ENCODE measurements around the gene GAS1.
A peak's percentile ranks its signal among the peaks of the same experiment; 100 is the strongest.

Gene GAS1, protein sequence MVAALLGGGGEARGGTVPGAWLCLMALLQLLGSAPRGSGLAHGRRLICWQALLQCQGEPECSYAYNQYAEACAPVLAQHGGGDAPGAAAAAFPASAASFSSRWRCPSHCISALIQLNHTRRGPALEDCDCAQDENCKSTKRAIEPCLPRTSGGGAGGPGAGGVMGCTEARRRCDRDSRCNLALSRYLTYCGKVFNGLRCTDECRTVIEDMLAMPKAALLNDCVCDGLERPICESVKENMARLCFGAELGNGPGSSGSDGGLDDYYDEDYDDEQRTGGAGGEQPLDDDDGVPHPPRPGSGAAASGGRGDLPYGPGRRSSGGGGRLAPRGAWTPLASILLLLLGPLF

DNA sequence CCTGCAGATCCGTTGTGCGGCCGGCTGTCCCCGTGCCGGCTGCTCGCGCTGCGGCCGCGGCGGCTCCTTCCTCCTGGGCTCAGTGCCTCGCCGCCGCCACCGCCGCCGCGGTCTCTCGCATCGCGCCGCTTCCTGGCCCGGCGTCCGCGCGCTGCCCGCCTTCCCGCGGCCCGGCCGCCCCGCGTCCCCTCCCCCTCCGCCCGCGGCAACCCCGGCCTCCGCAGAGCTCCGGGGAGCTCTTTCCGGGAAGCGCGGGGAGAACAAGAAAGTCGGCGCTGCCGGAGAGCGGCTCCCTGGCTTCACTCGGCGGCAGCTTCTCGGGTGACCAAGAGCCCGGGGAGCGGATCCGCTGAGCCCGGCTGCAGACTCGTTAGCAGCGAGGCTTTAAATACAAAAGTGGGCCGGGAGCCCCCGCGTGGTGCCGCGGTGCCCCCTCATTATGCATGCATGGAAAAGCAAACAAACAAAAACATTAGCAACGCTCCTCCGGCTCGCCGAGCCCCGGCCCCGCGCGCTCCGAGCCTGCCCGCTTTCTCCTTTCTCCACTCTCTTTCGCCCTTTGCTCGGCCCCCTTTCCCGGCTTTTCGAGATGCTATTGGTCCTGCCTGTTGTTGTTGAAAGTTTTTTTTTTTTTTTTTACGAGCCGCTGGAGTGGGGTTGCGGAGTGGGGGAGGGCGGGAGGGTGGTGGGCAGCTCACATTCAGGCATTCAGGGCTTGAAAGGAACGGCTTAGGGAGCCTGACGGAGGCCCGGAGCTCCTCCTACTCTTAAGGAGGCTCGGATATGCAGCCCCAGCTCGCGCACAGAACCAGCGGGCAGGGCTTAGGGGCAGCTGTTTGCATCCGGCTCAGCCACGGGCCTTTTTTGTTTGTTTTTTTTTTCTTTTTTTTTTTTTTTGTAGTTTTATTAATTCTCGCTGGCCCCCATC, at the start of gene GAS1:
TSS of gene GAS1 (minus strand) at position 361 of the 928 bp plus-strand sequence. CDS start 727 bp downstream, outside the sequence.
- ChIA-PET CTCF (interaction anchor here (0.6 to 1.1 kb wide), 3 partner anchors 14 to 302 kb away, joined by 3 to 10 read pairs (median 3); no protein-coding TSS in a partner anchor), POLR2A (interaction anchor here (1.2 kb wide), 1 partner anchor 140 kb away, joined by 4 read pairs; no protein-coding TSS in a partner anchor)
- DNase-seq (ENCODE audit: extremely low spot score): peak; percentile 86
- no peak for TF ChIP-seq ARNT (IDR thresholded peaks at IDR 0.05)
- TF ChIP-seq SP1 (IDR thresholded peaks at IDR 0.05): no peak
- no peak for TF ChIP-seq NFRKB (IDR thresholded peaks at IDR 0.05)
- no peak for TF ChIP-seq FOXK2 (IDR thresholded peaks at IDR 0.05)
- 0 out of 2 replicates have a peak, but pooled peaks have one; percentile 37 for TF ChIP-seq L3MBTL2 (conservative IDR thresholded peaks at IDR 0.05)
- peak; percentile 93 for TF ChIP-seq ZNF384 (IDR thresholded peaks at IDR 0.05)
- TF ChIP-seq CTBP1 (IDR thresholded peaks at IDR 0.05; ENCODE audit: borderline replicate concordance): peak; percentile 30; the same call in 1 of the 2 replicates
- peak; percentile 65; the same call in 1 of the 2 replicates for TF ChIP-seq FOXM1 (IDR thresholded peaks at IDR 0.05; ENCODE audit: borderline replicate concordance)
- no peak for TF ChIP-seq LEF1 (IDR thresholded peaks at IDR 0.05; ENCODE audit: borderline replicate concordance)
- TF ChIP-seq, protein P1, sequence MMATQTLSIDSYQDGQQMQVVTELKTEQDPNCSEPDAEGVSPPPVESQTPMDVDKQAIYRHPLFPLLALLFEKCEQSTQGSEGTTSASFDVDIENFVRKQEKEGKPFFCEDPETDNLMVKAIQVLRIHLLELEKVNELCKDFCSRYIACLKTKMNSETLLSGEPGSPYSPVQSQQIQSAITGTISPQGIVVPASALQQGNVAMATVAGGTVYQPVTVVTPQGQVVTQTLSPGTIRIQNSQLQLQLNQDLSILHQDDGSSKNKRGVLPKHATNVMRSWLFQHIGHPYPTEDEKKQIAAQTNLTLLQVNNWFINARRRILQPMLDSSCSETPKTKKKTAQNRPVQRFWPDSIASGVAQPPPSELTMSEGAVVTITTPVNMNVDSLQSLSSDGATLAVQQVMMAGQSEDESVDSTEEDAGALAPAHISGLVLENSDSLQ (IDR thresholded peaks at IDR 0.05): no peak
- TF ChIP-seq ELF4 (IDR thresholded peaks at IDR 0.05): no peak

DNA sequence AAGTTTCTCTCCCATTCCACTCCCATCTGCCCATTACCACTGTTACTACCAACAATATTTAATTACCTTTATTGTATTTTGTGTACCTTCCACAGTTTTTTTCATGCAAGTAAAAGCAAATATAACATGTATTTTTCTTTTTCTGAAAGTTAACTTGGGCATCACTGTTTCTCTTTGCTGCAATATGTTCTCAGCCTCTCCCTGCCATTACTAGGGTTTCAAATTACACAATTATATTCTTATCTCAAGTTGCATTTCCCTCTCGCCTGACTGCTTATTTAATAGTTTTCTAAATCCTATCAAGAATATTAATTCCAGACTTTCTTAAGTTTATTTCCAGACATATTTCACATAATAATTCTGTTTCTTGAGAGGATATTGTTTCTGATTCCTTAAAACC, 46.9 kb upstream of the GAS1 start:
- no peak for DNase-seq (ENCODE audit: extremely low spot score)
- CTCF ChIA-PET: no interaction called here
- TF ChIP-seq L3MBTL2 (conservative IDR thresholded peaks at IDR 0.05) (no peak), CTBP1 (IDR thresholded peaks at IDR 0.05; ENCODE audit: borderline replicate concordance) (no peak), FOXM1 (IDR thresholded peaks at IDR 0.05; ENCODE audit: borderline replicate concordance) (no peak), ZNF384 (IDR thresholded peaks at IDR 0.05) (no peak), NFRKB (IDR thresholded peaks at IDR 0.05) (no peak), LEF1 (IDR thresholded peaks at IDR 0.05; ENCODE audit: borderline replicate concordance) (no peak), SUZ12 (IDR thresholded peaks at IDR 0.05) (no peak)
- TF ChIP-seq, protein P1 (IDR thresholded peaks at IDR 0.05): no peak
- POLR2A ChIA-PET: no interaction called here

DNA sequence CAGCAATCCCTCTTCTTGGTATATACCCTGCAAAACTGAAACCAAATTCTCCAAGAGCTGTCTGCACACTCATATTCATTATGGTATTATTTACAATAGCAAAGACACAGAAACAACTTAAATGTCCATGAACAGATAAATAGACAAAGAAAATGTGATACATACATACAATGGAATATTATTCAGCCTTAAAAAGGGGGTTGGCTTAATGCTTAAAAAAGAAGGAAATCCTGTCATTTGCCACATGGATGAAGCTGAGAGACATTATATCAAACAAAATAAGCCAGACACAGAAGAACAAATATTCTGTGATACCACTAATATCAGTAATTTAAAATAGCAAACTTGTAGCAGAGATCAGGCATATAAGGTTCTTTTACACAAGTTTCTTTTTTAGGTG, 46.5 kb upstream of the GAS1 start:
- ChIA-PET CTCF (no interaction called here), POLR2A (no interaction called here)
- no peak for DNase-seq (ENCODE audit: extremely low spot score)
- TF ChIP-seq HDGF (IDR thresholded peaks at IDR 0.05; ENCODE audit: borderline replicate concordance) (no peak), TARDBP (IDR thresholded peaks at IDR 0.05) (no peak), FOXM1 (IDR thresholded peaks at IDR 0.05; ENCODE audit: borderline replicate concordance) (no peak), ZNF384 (IDR thresholded peaks at IDR 0.05) (no peak), L3MBTL2 (conservative IDR thresholded peaks at IDR 0.05) (no peak), NFRKB (IDR thresholded peaks at IDR 0.05) (no peak), FOXK2 (IDR thresholded peaks at IDR 0.05) (no peak), LEF1 (IDR thresholded peaks at IDR 0.05; ENCODE audit: borderline replicate concordance) (no peak), CTBP1 (IDR thresholded peaks at IDR 0.05; ENCODE audit: borderline replicate concordance) (no peak), ARNT (IDR thresholded peaks at IDR 0.05) (no peak), ELF4 (IDR thresholded peaks at IDR 0.05) (no peak), FOXA1 (IDR thresholded peaks at IDR 0.05) (no peak)
- TF ChIP-seq, protein P1 (IDR thresholded peaks at IDR 0.05): no peak

DNA sequence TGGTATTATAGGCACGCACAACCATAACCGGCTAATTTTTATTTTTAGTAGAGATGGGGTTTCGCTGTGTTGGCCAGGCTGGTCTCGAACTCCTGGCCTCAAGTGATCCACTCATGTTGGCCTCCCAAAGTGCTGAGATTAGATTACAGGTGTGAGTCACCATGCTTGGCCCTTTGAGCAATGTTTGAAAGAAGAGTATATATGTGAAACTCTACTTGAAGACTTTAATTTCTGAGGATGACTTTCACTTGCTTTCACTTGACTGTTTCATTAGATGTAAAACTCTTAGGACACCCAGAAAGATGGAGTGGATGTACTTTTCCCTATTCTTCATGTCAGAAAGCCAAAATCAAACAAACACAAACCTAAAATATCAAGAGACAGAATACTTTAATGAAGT, 43.8 kb upstream of the GAS1 start:
- ChIA-PET CTCF (no interaction called here), POLR2A (no interaction called here)
- no peak for DNase-seq (ENCODE audit: extremely low spot score)
- no peak for TF ChIP-seq ELF4 (IDR thresholded peaks at IDR 0.05)
- TF ChIP-seq, protein P1 (IDR thresholded peaks at IDR 0.05): no peak
- no peak for TF ChIP-seq TARDBP (IDR thresholded peaks at IDR 0.05)
- no peak for TF ChIP-seq ARNT (IDR thresholded peaks at IDR 0.05)
- TF ChIP-seq ZNF384 (IDR thresholded peaks at IDR 0.05): no peak
- no peak for TF ChIP-seq BHLHE40 (IDR thresholded peaks at IDR 0.05; ENCODE audit: borderline replicate concordance)
- no peak for TF ChIP-seq SP1 (IDR thresholded peaks at IDR 0.05)
- TF ChIP-seq L3MBTL2 (conservative IDR thresholded peaks at IDR 0.05): no peak
- no peak for TF ChIP-seq FOXK2 (IDR thresholded peaks at IDR 0.05)
- TF ChIP-seq NFRKB (IDR thresholded peaks at IDR 0.05): no peak
- TF ChIP-seq SUZ12 (IDR thresholded peaks at IDR 0.05): no peak
- no peak for TF ChIP-seq LEF1 (IDR thresholded peaks at IDR 0.05; ENCODE audit: borderline replicate concordance)
- TF ChIP-seq HDGF (IDR thresholded peaks at IDR 0.05; ENCODE audit: borderline replicate concordance): no peak
- TF ChIP-seq CTBP1 (IDR thresholded peaks at IDR 0.05; ENCODE audit: borderline replicate concordance): no peak
- TF ChIP-seq FOXA1 (IDR thresholded peaks at IDR 0.05): no peak
- no peak for TF ChIP-seq FOXM1 (IDR thresholded peaks at IDR 0.05; ENCODE audit: borderline replicate concordance)

DNA sequence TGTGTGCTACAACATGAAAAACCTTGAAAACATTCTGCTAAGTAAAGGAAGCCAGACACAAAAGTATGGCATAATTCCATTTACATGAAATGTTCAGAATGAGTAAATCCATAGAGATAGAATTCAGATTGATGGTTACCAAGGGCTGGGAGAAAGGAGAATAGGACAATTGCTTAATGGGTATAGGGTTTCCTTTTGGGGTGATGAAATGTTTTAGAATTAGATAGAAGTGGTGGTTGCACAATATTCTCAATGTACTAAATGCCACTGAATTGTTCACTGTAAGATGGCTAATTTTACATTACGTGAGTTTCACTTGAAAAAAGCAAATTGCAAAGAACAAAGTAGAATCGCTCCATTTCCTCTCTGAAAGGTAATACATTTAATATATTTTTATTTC, 43.0 kb upstream of the GAS1 start:
- CTCF ChIA-PET: no interaction called here
- POLR2A ChIA-PET: no interaction called here
- no peak for DNase-seq (ENCODE audit: extremely low spot score)
- TF ChIP-seq ARNT (IDR thresholded peaks at IDR 0.05) (no peak), NFRKB (IDR thresholded peaks at IDR 0.05) (no peak), LEF1 (IDR thresholded peaks at IDR 0.05; ENCODE audit: borderline replicate concordance) (no peak), TARDBP (IDR thresholded peaks at IDR 0.05) (no peak), ELF4 (IDR thresholded peaks at IDR 0.05) (no peak), HDGF (IDR thresholded peaks at IDR 0.05; ENCODE audit: borderline replicate concordance) (no peak), ZNF384 (IDR thresholded peaks at IDR 0.05) (no peak), SUZ12 (IDR thresholded peaks at IDR 0.05) (no peak), FOXA1 (IDR thresholded peaks at IDR 0.05) (no peak), BHLHE40 (IDR thresholded peaks at IDR 0.05; ENCODE audit: borderline replicate concordance) (no peak), FOXM1 (IDR thresholded peaks at IDR 0.05; ENCODE audit: borderline replicate concordance) (no peak), FOXK2 (IDR thresholded peaks at IDR 0.05) (no peak), L3MBTL2 (conservative IDR thresholded peaks at IDR 0.05) (no peak), CTBP1 (IDR thresholded peaks at IDR 0.05; ENCODE audit: borderline replicate concordance) (no peak), SP1 (IDR thresholded peaks at IDR 0.05) (no peak)
- TF ChIP-seq, protein P1 (IDR thresholded peaks at IDR 0.05): no peak
